AG04450 (cell line): ENCODE results near the gene BCAS1. TPM values are rescaled to one million over a fixed set of nuclear protein-coding genes. Genes with fewer than 3 reads are reported as not detected.

Experiments
- CTCF ChIA-PET: fragments of 300-600, 350-600 bp; formaldehyde crosslinking; extraction: SDS; loops from one replicate; lab custom pipeline; 2022; ENCODE audit warnings: antibody characterized with exemption, inconsistent platforms; lab: Charles Lee
- POLR2A ChIA-PET: fragments of 350-600 bp; formaldehyde crosslinking; extraction: SDS; loops from one replicate; lab custom pipeline; 2021; ENCODE audit warnings: antibody characterized with exemption, inconsistent platforms; lab: Yijun Ruan, JAX
- DNase-seq: peaks from one replicate; pipeline ENCODE4 v3.0.0-alpha.2; 2011; ENCODE audit warnings: low read depth, low spot score
- H3K27ac ChIP-seq: one replicate; pipeline ENCODE4 v1.5.1; 2012; ENCODE audit warnings: low read depth, low read length, control low read depth
- H3K27me3 ChIP-seq: one replicate; pipeline ENCODE4 v1.6.0; 2012; ENCODE audit warnings: low read length; ENCODE audit not compliant: control insufficient read depth, insufficient read depth
- H3K4me3 ChIP-seq: 2 replicates; pipeline ENCODE4 v1.5.1; 2011; ENCODE audit warnings: mild to moderate bottlenecking, low read depth, low read length, control low read depth
- H3K9me3 ChIP-seq: 2 replicates; pipeline ENCODE4 v1.5.1; 2012; ENCODE audit warnings: low read length; ENCODE audit not compliant: control insufficient read depth, insufficient read depth
- polyA plus RNA-seq: library from polyadenylated mRNA; depleted of rRNA; stranded (reverse); fragments of >200 nt; gene quantifications from 2 replicates; pipeline ENCODE4 v1.2.3, GENCODE V29; 2011
- TF ChIP-seq, protein P1 (sequence below): IDR thresholded peaks from 2 replicates; pipeline ENCODE4 v1.5.1; 2011; ENCODE audit warnings: low read depth, low read length, control low read depth, inconsistent platforms

The BCAS1 gene
- polyA plus RNA-seq, 1 experiment = not detected

GRCh38 chr20:54068966-54069365 is 1.4 kb downstream of the BCAS1 start:
- no peak for DNase-seq
- H3K27ac ChIP-seq = no peak overlapping the region
- no peaks in the 10 kb centered on the region for H3K9me3 ChIP-seq
- peaks cover 4% of the 10 kb centered on the region for H3K27me3 ChIP-seq
- POLR2A ChIA-PET = no interaction called here
- CTCF ChIA-PET = interaction anchor here (0.6 to 1.4 kb wide), 2 partner anchors 35 to 523 kb away, joined by 3 to 4 read pairs; no protein-coding TSS in a partner anchor
- TF ChIP-seq, protein P1, sequence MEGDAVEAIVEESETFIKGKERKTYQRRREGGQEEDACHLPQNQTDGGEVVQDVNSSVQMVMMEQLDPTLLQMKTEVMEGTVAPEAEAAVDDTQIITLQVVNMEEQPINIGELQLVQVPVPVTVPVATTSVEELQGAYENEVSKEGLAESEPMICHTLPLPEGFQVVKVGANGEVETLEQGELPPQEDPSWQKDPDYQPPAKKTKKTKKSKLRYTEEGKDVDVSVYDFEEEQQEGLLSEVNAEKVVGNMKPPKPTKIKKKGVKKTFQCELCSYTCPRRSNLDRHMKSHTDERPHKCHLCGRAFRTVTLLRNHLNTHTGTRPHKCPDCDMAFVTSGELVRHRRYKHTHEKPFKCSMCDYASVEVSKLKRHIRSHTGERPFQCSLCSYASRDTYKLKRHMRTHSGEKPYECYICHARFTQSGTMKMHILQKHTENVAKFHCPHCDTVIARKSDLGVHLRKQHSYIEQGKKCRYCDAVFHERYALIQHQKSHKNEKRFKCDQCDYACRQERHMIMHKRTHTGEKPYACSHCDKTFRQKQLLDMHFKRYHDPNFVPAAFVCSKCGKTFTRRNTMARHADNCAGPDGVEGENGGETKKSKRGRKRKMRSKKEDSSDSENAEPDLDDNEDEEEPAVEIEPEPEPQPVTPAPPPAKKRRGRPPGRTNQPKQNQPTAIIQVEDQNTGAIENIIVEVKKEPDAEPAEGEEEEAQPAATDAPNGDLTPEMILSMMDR = no peak
- no peak overlapping the region for H3K4me3 ChIP-seq

- no peaks in the 10 kb centered on the region for H3K9me3 ChIP-seq
- ChIA-PET CTCF (interaction anchor here (0.6 to 1.4 kb wide), 2 partner anchors 35 to 522 kb away, joined by 3 to 4 read pairs; no protein-coding TSS in a partner anchor), POLR2A (no interaction called here)
- H3K27me3 ChIP-seq = peaks cover 4% of the 10 kb centered on the region
- H3K4me3 ChIP-seq = no peak overlapping the region
- TF ChIP-seq, protein P1 = no peak
- H3K27ac ChIP-seq = no peak overlapping the region
- no peak for DNase-seq
Observed at GRCh38 chr20:54068495-54068894, 1.9 kb downstream of the BCAS1 start.

GRCh38 chr20:54067606-54068174 is 2.7 kb downstream of the BCAS1 start:
- Histone ChIP-seq H3K9me3 (no peaks in the 10 kb centered on the region), H3K4me3 (no peak overlapping the region), H3K27ac (no peak overlapping the region), H3K27me3 (peaks cover 4% of the 10 kb centered on the region)
- no peak for DNase-seq
- POLR2A ChIA-PET = no interaction called here
- CTCF ChIA-PET = interaction anchor here (1.4 kb wide), 1 partner anchor 36 kb away, joined by 4 read pairs; no protein-coding TSS in a partner anchor
- TF ChIP-seq, protein P1 = no peak

DNA sequence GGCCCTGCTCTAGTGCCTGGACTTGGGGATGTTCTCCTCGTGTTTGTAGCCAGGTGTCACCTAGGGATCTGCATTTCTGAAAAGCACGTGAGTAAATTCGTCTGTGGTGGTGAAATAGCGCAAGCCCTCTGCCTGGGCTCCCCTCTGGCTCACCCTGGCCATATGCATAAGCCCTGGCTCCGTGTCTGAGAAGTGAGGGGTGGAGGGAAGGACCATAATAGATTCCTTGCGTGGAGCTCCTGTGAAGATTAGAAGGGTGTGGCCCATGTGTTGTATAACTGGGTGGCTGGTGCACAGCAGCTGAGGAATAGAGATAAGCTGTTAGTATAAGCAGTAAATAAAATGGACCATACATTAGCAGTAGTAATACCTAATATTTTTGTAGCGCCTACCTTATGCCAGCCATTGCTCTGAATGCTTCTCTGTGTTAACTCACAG is 4.8 kb downstream of the BCAS1 start:
- no peak overlapping the region for H3K4me3 ChIP-seq
- ChIA-PET CTCF (no interaction called here), POLR2A (interaction anchor here (0.6 kb wide), 1 partner anchor 553 kb away, joined by 10 read pairs; no protein-coding TSS in a partner anchor)
- no peak overlapping the region for H3K27ac ChIP-seq
- no peaks in the 10 kb centered on the region for H3K9me3 ChIP-seq
- no peak for DNase-seq
- H3K27me3 ChIP-seq = peaks cover 4% of the 10 kb centered on the region
- TF ChIP-seq, protein P1 = no peak

GRCh38 chr20:54064939-54065338 is 5.5 kb downstream of the BCAS1 start:
- ChIA-PET CTCF (interaction anchor here (1.0 kb wide), 1 partner anchor 36 kb away, joined by 3 read pairs; no protein-coding TSS in a partner anchor), POLR2A (no interaction called here)
- DNase-seq = no peak
- Histone ChIP-seq H3K4me3 (no peak overlapping the region), H3K27ac (no peak overlapping the region), H3K9me3 (no peaks in the 10 kb centered on the region), H3K27me3 (peaks cover 4% of the 10 kb centered on the region)
- TF ChIP-seq, protein P1 = no peak
